ENCODE results near the gene PGAP6. TPM values are rescaled to one million over a fixed set of nuclear protein-coding genes. Genes with fewer than 3 reads are reported as not detected.
"Not testable (repeated sequence)": the region's sequence is repeated elsewhere in the genome, so short reads cannot be mapped to it uniquely, and the experiment has no call there.

The PGAP6 gene
- total RNA-seq, 4 donors from 2014 or later = 10.6 to 36.2 (median 12.8) TPM

GRCh38 chr16:389352-389751 lies 7.6 kb upstream of the PGAP6 start:
- no peaks in the 10 kb centered on the region for H3K36me3 ChIP-seq
- TF ChIP-seq POLR2A (IDR thresholded peaks at IDR 0.05) (no peak), CTCF (IDR thresholded peaks at IDR 0.05) (no peak)
- DNase-seq = no peak
- no peaks in the 10 kb centered on the region for H3K27me3 ChIP-seq
- intact Hi-C loops (cut with DNase I; ENCODE audit: low total_unique reads) = no loop called here
- H3K9me3 ChIP-seq = no peaks in the 10 kb centered on the region
- no peak overlapping the region for H3K4me3 ChIP-seq
- H3K27ac ChIP-seq = no peak overlapping the region
- H3K4me1 ChIP-seq = no peaks in the 10 kb centered on the region

GRCh38 chr16:387761-388666 lies 6.2 kb upstream of the PGAP6 start:
- H3K27me3 ChIP-seq; DNase-seq; H3K27ac ChIP-seq; H3K4me3 ChIP-seq; intact Hi-C loops (cut with DNase I; ENCODE audit: low total_unique reads); H3K9me3 ChIP-seq; H3K4me1 ChIP-seq; H3K36me3 ChIP-seq: not testable (repeated sequence)

- DNase-seq = no peak
- no peak for TF ChIP-seq POLR2A (IDR thresholded peaks at IDR 0.05)
- TF ChIP-seq CTCF (IDR thresholded peaks at IDR 0.05) = no peak
- no peak overlapping the region for H3K27ac ChIP-seq
- no peak overlapping the region for H3K4me3 ChIP-seq
- no peaks in the 10 kb centered on the region for H3K4me1 ChIP-seq
- intact Hi-C loops (cut with DNase I; ENCODE audit: low total_unique reads) = no loop called here
- H3K27me3 ChIP-seq = no peaks in the 10 kb centered on the region
- H3K36me3 ChIP-seq = no peaks in the 10 kb centered on the region
- no peaks in the 10 kb centered on the region for H3K9me3 ChIP-seq
Measured at GRCh38 chr16:386641-387156, 4.9 kb upstream of the PGAP6 start.

GRCh38 chr16:383326-384051 lies 1.7 kb upstream of the PGAP6 start:
- no peak overlapping the region for H3K4me3 ChIP-seq
- H3K36me3 ChIP-seq = no peaks in the 10 kb centered on the region
- no peaks in the 10 kb centered on the region for H3K4me1 ChIP-seq
- intact Hi-C loops (cut with DNase I; ENCODE audit: low total_unique reads) = no loop called here
- H3K9me3 ChIP-seq = no peaks in the 10 kb centered on the region
- no peak for DNase-seq
- no peak overlapping the region for H3K27ac ChIP-seq
- TF ChIP-seq CTCF (IDR thresholded peaks at IDR 0.05) (no peak), POLR2A (IDR thresholded peaks at IDR 0.05) (peak in 1 of 2 donors; percentile 22)
- no peaks in the 10 kb centered on the region for H3K27me3 ChIP-seq

- TF ChIP-seq POLR2A (IDR thresholded peaks at IDR 0.05) = no peak
- TF ChIP-seq CTCF (IDR thresholded peaks at IDR 0.05) = no peak
- Histone ChIP-seq H3K36me3 (no peaks in the 10 kb centered on the region), H3K4me1 (no peaks in the 10 kb centered on the region), H3K27me3 (no peaks in the 10 kb centered on the region), H3K9me3 (no peaks in the 10 kb centered on the region), H3K27ac (peak overlapping the region; percentile 28 to 64), H3K4me3 (peak overlapping the region; percentile 59 to 97)
- no peak for DNase-seq
- intact Hi-C loops (cut with DNase I; ENCODE audit: low total_unique reads) = no loop called here
Measured at GRCh38 chr16:381012-381788, 578 bp downstream of the PGAP6 start.
